ENCODE data around the gene CDRT4. TPM values are rescaled to one million over a fixed set of nuclear protein-coding genes. Genes with fewer than 3 reads are reported as not detected.

Gene CDRT4
- total RNA-seq, 1 donor: 3.3 TPM

- Histone ChIP-seq H3K36me3 (ENCODE audit: insufficient read depth, low read length) (peaks cover 7% of the 10 kb centered on the region), H3K4me1 (ENCODE audit: insufficient read depth, low read length) (peaks cover 9% of the 10 kb centered on the region), H3K27me3 (ENCODE audit: insufficient read depth, low read length) (no peaks in the 10 kb centered on the region), H2AFZ (ENCODE audit: low read length) (no peak overlapping the region), H3K4me3 (ENCODE audit: insufficient read depth, low read length) (no peak overlapping the region), H4K20me1 (ENCODE audit: insufficient read depth, low read length) (peaks cover under 1% of the 10 kb centered on the region), H3K9me3 (ENCODE audit: low read depth, low read length) (no peaks in the 10 kb centered on the region), H3K4me2 (ENCODE audit: insufficient read depth, low read length) (peak overlapping the region; percentile 84), H3K79me2 (ENCODE audit: insufficient read depth, low read length) (no peaks in the 10 kb centered on the region), H3K27ac (ENCODE audit: low read depth, low read length) (no peak overlapping the region)
- no peak for DNase-seq (ENCODE audit: insufficient read length, low spot score, missing footprints)
- TF ChIP-seq CTCF (IDR thresholded peaks at IDR 0.05; ENCODE audit: extremely low read depth, low read depth, low read length): no peak
Observed at GRCh38 chr17:15501793-15502192, 34.4 kb upstream of the CDRT4 start.

GRCh38 chr17:15501282-15501681, 33.9 kb upstream of the CDRT4 start:
- H3K4me2 ChIP-seq (ENCODE audit: insufficient read depth, low read length): no peak overlapping the region
- H3K36me3 ChIP-seq (ENCODE audit: insufficient read depth, low read length): peaks cover 7% of the 10 kb centered on the region
- DNase-seq (ENCODE audit: insufficient read length, low spot score, missing footprints): no peak
- no peak overlapping the region for H3K27ac ChIP-seq (ENCODE audit: low read depth, low read length)
- H3K9me3 ChIP-seq (ENCODE audit: low read depth, low read length): no peaks in the 10 kb centered on the region
- H4K20me1 ChIP-seq (ENCODE audit: insufficient read depth, low read length): no peaks in the 10 kb centered on the region
- no peak overlapping the region for H3K4me3 ChIP-seq (ENCODE audit: insufficient read depth, low read length)
- no peak overlapping the region for H2AFZ ChIP-seq (ENCODE audit: low read length)
- no peaks in the 10 kb centered on the region for H3K27me3 ChIP-seq (ENCODE audit: insufficient read depth, low read length)
- H3K4me1 ChIP-seq (ENCODE audit: insufficient read depth, low read length): peaks cover 9% of the 10 kb centered on the region
- no peaks in the 10 kb centered on the region for H3K79me2 ChIP-seq (ENCODE audit: insufficient read depth, low read length)
- TF ChIP-seq CTCF (IDR thresholded peaks at IDR 0.05; ENCODE audit: extremely low read depth, low read depth, low read length): no peak

- no peak overlapping the region for H3K27ac ChIP-seq (ENCODE audit: low read depth, low read length)
- H3K79me2 ChIP-seq (ENCODE audit: insufficient read depth, low read length): no peaks in the 10 kb centered on the region
- no peaks in the 10 kb centered on the region for H4K20me1 ChIP-seq (ENCODE audit: insufficient read depth, low read length)
- TF ChIP-seq CTCF (IDR thresholded peaks at IDR 0.05; ENCODE audit: extremely low read depth, low read depth, low read length): no peak
- no peaks in the 10 kb centered on the region for H3K27me3 ChIP-seq (ENCODE audit: insufficient read depth, low read length)
- H3K36me3 ChIP-seq (ENCODE audit: insufficient read depth, low read length): peaks cover 13% of the 10 kb centered on the region
- H3K9me3 ChIP-seq (ENCODE audit: low read depth, low read length): no peaks in the 10 kb centered on the region
- no peak overlapping the region for H3K4me3 ChIP-seq (ENCODE audit: insufficient read depth, low read length)
- DNase-seq (ENCODE audit: insufficient read length, low spot score, missing footprints): no peak
- H3K4me1 ChIP-seq (ENCODE audit: insufficient read depth, low read length): peaks cover 9% of the 10 kb centered on the region
- H3K4me2 ChIP-seq (ENCODE audit: insufficient read depth, low read length): no peak overlapping the region
- no peak overlapping the region for H2AFZ ChIP-seq (ENCODE audit: low read length)
Observed at GRCh38 chr17:15498107-15498506, 30.7 kb upstream of the CDRT4 start.

DNA sequence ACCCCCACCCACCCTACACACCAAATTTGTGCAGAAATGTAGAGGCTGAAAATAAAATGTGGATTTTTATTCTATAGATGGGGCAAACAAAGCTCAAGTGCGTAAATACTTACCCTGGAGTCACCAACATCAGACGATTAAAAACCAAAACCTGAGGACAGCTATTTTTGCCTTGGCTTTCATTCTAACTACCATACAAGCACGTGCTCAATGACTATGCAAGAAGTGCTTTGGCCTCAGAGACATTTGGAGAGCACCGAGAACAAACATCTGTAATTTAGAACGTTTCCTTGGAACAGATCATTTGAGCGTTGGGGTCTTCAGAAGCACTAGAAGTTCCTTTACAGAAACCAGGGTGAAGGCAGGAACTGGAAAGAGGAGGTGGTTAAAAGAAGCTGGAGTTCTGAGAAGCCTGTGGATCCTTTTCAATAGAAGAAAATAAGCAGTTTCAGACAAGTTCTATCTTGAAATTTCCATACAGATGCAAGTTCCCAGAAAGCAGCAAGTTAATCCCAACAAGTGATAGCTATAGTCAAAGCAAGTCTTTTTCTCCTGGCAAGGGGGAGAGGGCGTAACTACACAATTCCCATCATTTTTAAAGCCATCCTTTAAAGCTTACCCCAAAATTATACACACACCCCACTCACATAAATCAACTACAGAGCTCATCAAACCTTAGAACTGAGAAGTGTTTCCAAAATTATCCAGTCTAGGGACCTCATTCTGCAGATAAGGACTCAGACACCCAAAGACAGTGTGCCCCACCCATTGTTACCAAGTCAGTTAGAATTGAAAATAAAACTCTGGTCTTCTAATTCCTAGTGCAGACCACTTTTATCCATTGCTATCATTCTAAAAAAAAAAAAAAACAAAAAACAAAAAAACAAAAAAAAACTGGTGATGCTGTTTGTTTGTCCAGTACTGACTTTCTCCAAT, 29.6 kb upstream of the CDRT4 start:
- Histone ChIP-seq H2AFZ (ENCODE audit: low read length) (no peak overlapping the region), H3K79me2 (ENCODE audit: insufficient read depth, low read length) (no peaks in the 10 kb centered on the region), H3K9me3 (ENCODE audit: low read depth, low read length) (no peaks in the 10 kb centered on the region), H3K4me3 (ENCODE audit: insufficient read depth, low read length) (no peak overlapping the region), H3K36me3 (ENCODE audit: insufficient read depth, low read length) (peaks cover 13% of the 10 kb centered on the region), H3K4me1 (ENCODE audit: insufficient read depth, low read length) (no peaks in the 10 kb centered on the region), H3K27ac (ENCODE audit: low read depth, low read length) (no peak overlapping the region), H4K20me1 (ENCODE audit: insufficient read depth, low read length) (no peaks in the 10 kb centered on the region), H3K27me3 (ENCODE audit: insufficient read depth, low read length) (no peaks in the 10 kb centered on the region), H3K4me2 (ENCODE audit: insufficient read depth, low read length) (no peak overlapping the region)
- no peak for DNase-seq (ENCODE audit: insufficient read length, low spot score, missing footprints)
- no peak for TF ChIP-seq CTCF (IDR thresholded peaks at IDR 0.05; ENCODE audit: extremely low read depth, low read depth, low read length)

Data from osteoblast (primary cell).